Fibroblast of mammary gland (primary cell): ENCODE results near the gene ZYG11A.

Experiments used
- DNase-seq: peaks from one replicate; pipeline ENCODE4 v3.0.0-alpha.2; 2010; ENCODE audit warnings: low read depth
- H3K4me3 ChIP-seq: 2 replicates; pipeline ENCODE4 v1.5.1; 2011; ENCODE audit warnings: low read depth, mild to moderate bottlenecking, low read length, moderate library complexity; ENCODE audit not compliant: control insufficient read depth
- CTCF ChIP-seq: conservative IDR thresholded peaks from 2 replicates; pipeline ENCODE4 v1.5.1; 2011; ENCODE audit warnings: low read depth, low read length, inconsistent platforms; ENCODE audit not compliant: control insufficient read depth, insufficient read depth

Gene ZYG11A

DNA sequence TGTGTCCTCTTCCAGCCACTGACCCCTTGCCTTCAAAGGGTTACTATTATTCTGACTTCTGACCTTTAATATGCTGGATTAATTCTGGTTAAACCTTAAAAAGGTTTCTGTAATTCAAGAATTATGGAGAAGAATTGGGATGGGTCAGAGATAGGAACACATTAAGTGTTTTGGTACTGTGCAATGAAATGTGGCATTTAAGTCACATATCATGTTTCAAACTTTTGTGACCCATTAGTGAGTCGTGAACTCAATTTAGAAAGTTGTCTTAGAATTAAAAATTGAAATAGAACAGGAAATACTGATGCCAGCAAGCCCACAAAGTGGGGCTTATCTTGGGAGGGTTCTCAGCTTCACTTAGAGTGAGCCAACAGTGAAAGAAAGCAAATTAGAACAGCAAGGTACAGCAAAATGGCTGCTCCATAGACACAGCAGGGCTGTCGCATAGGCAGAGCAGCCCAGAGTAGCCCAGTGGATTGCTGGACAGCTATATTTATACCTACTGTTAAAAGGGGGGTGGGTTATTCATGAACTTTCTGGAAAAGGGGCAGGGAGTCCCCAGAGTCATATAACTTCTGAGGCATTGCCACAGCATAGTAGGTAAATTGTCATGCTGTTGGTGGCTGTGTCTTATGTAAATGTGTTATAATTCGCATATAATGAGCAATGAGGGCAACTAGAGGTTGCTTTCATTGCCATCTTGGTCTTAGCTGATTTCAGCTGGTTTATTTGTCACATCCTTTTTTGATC lies 95.0 kb downstream of the ZYG11A start:
- no peak for TF ChIP-seq CTCF
- no peak for DNase-seq
- no peak overlapping the region for H3K4me3 ChIP-seq

DNA sequence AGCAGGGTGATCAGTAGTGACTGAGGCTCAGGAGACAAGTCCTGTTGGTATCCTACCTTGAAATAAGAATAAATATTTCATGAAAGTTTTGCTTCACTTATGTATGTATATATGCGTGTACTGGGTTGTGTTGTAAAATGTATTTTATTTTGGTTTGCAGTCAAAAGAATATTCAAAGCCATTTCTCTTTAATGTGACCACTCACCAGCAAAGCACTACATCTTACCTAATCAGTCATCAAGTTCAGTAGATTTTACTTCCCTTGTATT lies 95.6 kb downstream of the ZYG11A start:
- no peak for DNase-seq
- no peak overlapping the region for H3K4me3 ChIP-seq
- no peak for TF ChIP-seq CTCF

- DNase-seq: no peak
- no peak for TF ChIP-seq CTCF
- H3K4me3 ChIP-seq: no peak overlapping the region
Measured at GRCh38 chr1:52943876-52944416, 101.4 kb downstream of the ZYG11A start.

- no peak for DNase-seq
- no peak overlapping the region for H3K4me3 ChIP-seq
- TF ChIP-seq CTCF: no peak
Measured at GRCh38 chr1:52944566-52944965, 102.0 kb downstream of the ZYG11A start.
